GM19099 (cell line): Measurements from ENCODE around the gene ERO1B.
A peak's percentile ranks its signal among the peaks of the same experiment; 100 is the strongest.

Source experiments
- POLR2A ChIP-seq: IDR thresholded peaks from 3 replicates; pipeline ENCODE4 v1.6.1; 2011; ENCODE audit warnings: low read depth; ENCODE audit not compliant: insufficient read length; ENCODE audit errors: extremely low read depth

ERO1B gene, protein sequence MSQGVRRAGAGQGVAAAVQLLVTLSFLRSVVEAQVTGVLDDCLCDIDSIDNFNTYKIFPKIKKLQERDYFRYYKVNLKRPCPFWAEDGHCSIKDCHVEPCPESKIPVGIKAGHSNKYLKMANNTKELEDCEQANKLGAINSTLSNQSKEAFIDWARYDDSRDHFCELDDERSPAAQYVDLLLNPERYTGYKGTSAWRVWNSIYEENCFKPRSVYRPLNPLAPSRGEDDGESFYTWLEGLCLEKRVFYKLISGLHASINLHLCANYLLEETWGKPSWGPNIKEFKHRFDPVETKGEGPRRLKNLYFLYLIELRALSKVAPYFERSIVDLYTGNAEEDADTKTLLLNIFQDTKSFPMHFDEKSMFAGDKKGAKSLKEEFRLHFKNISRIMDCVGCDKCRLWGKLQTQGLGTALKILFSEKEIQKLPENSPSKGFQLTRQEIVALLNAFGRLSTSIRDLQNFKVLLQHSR

DNA sequence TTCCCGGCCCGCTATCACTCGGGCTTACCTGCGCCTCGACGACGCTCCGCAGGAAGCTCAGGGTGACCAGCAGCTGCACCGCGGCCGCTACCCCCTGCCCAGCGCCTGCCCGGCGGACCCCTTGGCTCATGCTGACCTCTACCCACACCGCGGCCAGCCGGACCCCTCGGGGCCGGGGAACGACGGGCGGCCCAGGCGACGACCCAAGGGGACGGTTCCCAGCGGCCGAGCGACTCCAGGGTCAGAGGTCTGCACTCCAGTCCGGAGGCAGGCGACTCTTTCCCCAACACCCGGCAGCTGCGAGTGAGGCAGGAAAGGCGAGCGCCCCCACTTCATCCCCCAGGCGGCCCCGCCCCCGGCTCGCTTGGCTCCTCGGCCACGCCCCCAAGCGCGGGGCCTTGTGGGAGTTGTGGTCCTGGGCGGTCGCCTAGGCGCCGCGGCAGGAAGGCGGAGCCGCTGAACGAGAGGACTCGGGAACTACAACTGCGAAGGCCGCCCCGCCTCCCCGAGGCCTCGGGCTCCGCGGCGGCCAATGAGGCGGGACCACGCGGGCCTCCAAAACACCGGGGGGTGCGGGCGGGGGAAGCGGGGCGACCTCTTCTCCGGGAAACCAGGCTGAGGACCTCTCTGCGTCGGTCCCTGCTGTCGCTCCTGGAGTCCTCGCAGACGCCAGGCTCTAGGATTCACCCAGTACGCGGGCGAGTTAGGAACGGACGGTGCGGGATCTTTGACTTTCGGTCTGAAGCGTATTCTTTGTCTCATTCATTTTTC, at the start of gene ERO1B:
TSS of gene ERO1B (minus strand) at position 305 of the 771 bp plus-strand sequence. CDS start at position 130, 175 bp downstream.
- TF ChIP-seq POLR2A: peak; percentile 96

DNA sequence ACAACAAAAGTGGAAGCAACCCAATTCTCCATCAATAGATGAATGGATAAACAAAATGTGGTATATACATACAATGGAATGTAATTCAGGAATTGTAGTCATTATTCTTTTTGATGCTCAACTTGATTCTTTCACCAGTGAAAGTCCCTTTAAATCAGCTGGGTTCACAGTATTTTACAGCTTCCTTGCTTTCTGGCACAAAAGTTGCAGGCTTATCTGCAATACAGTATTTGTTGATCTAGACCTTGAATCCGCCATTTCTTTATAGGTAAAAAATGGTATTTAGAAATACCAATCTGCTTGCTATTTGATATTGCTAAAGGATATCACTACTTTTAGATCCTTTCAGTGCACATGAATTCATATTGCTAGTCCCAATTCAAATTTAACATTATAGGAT, 44.7 kb upstream of the ERO1B start:
- TF ChIP-seq POLR2A: no peak

DNA sequence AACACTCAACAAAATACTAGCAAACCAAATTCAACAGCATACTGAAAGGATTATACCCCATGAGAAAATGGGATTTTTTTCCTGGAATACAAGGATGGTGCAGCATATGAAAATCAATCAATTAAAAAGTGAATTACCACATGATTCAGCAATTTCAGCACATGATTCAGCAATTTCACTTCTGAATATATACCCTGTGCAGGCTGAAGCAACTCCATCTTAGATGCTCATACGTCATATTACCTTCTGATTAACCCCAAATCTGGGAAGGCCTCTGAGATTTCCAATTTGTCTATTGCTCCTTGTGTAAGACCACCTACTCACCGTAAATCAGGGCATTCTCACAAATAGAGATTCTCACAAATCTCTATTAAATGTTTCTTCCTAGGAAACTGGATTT, 43.8 kb upstream of the ERO1B start:
- no peak for TF ChIP-seq POLR2A

DNA sequence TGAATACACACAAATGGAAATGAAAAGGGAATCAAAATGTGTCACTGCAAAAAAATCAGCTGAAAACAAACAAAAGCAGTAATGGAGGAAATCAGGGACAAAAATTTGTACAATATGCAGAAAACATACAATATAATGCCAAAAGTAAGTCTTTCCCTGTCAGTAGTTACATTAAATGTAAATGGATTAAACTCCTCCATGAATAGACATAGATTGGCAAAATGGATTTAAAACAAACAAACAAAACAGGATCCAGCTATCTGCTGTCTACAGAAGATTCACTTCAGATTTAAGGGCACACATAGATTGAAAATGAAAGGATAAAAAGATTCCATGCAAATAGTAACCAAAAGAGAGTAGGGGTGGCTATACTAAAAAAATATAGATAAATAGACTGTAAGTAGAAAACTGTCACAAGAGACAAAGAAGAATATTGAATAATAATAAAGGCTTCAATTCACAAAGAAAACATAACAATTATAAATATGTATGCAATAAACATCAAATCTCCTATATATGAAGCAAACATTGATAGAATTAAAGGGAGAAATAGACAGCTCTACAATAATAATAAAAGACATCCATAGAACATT, 42.2 kb upstream of the ERO1B start:
- TF ChIP-seq POLR2A: no peak

DNA sequence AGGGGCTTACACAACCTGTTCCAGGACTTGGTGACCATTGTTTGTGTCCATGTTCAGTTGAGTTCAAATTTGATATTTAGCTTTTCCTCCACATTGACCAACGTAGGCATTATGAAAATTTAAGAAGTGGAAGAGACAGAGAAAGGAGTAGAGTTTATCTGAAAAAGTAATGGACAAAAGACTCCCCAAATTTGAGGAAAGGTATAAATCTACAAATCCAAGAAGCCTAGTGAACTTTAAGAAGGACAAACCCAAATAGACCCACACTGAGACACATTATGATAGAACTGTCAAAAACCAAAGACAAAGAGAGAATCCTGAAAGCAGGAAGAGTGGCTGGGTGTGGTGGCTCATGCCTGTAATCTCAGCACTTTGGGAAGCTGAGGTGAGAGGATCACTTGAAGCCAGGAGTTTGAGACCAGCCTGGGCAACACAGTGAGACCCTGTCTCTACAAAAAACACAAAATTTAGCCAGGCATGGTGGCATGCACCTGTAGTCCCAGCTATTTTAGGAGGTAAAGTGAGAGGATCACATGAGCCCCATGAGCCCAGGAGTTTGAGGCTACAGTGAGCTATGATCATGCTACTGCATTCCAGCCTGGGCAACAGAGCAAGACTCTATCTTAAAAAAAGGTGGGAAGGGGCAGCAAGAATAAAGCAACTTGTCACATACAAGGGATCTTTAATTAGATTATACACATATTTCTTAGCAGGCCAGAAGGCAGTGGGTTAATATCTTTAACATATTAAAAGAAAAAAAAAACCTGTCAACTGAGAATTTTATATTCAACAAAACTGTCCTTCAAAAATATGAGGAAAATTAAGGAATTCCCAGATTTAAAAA, 41.0 kb upstream of the ERO1B start:
- no peak for TF ChIP-seq POLR2A

DNA sequence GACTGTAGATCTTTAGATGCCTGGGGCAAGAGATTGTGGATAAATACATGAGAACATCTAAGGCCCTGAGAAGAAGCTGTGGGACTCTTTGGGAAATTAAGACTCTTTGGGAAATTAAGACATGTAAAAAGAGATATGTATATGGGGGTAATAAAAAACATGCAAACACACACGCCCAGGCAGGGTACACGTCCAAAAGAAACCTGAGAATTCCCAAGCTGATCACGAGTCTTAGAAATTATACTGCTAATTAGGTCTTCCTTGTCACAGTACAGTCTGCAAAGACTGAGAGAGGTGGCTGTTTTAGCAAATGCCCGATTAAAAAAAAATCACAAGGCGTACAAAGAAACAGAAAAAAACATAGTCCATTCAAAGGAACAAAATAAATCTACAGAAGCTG, 39.3 kb upstream of the ERO1B start:
- no peak for TF ChIP-seq POLR2A

DNA sequence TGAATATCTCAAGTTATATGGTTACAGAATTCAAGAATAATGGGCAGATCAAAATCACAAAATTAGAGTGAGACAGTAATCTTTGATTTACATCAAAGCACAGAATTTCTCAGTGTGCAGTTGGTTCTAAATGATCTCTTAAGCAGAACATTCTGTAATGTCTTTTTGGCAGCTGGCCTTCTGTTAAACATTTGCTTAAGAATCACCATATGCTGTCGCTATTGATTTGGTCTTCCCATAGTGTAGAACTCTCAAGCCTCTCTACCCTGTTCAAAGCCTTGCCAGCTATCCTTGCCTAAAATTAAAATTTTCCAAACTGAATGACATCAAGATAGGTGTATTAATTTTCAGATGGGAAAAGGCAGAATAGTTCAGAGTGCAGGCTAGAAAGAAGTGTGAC, 38.9 kb upstream of the ERO1B start:
- TF ChIP-seq POLR2A: no peak

DNA sequence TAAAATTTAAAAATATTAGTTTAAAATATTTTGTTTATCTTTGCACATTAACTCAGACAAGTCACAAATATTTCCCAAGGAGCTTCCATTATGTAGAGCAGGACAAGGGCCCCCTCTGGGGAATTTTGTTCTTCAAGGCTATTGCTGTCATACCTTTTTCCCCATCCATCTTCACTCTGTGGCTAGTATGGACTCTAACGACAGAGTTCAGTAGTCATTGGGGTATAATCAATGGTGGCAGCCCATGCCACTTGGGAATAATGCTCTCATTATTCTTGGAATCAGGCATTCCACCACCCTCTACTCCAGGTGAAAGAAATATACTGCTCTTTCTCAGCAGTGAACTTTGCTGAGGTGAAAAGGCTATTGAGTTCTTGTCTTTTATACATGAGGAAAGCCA, 38.5 kb upstream of the ERO1B start:
- TF ChIP-seq POLR2A: no peak

DNA sequence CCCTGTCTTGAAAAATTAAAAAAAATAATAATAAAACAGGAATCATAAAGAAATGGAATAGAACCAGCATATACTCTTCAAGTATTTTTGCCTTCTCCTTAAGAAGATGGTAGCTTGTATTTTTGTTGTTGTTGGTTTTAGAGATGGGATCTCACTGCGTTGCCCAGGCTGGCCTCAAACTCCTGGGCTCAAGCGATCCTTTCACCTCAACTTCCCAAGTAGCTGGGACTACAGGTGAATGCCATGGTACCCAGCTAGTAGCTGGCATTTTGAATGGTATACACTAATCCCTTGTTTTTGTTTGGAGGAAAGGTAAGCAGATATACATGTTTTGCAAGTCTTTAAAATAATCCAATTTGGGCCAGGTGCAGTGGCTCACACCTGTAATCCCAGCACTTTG, 34.7 kb upstream of the ERO1B start:
- no peak for TF ChIP-seq POLR2A

DNA sequence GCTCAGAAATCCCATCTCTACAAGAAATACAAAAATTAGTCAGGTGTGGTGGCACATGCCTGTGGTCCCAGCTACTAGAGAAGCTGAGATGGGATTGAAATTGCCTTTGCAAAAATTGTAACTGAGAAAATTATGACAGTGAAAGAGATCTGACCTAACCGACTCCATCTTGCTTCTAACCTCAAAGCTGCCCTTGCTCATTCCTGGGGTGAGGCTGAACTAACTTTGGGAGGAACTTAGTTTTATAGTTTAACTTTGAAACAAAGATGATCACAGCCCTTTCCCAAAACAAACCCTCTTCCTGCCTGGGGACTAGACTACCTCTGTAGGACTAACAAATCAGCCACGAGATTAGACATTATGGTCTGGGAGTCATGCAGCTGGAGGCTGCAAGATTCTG, 33.8 kb upstream of the ERO1B start:
- no peak for TF ChIP-seq POLR2A

DNA sequence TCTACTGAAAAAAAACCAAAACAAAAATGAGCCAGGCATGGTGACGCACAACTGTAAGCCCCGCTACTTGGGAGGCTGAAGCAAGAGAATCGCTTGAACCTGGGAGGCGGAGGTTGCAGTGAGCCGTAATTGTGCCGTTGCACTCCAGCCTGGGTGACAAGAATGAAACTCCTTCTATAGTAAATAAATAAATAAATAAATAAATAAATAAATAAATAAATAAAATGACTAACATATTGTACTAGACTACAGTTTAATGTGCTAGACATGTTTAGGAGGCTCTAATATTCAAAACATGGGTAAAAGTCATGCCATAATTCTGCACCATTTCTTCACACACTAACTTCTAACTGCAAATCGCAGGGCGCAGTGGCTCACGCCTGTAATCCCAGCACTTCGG, 33.3 kb upstream of the ERO1B start:
- no peak for TF ChIP-seq POLR2A

DNA sequence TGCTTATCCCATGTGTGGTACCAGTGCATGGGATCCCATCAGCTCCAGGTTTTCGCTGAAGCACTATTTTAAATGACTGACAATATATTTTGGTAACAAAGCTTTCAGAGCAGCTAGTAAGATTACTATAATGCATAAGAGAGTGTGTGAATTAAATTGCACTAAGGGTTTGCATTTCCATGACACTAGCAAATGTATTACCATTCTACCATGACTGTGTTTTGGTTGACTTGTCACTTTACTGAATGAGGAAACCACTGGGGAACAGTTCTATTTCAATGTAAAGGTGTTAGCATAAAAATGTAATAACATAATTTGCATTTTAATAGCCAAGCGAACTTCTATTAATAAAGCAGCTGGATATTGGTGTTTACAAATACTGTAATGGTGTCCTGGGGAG, 31.7 kb upstream of the ERO1B start:
- TF ChIP-seq POLR2A: no peak

DNA sequence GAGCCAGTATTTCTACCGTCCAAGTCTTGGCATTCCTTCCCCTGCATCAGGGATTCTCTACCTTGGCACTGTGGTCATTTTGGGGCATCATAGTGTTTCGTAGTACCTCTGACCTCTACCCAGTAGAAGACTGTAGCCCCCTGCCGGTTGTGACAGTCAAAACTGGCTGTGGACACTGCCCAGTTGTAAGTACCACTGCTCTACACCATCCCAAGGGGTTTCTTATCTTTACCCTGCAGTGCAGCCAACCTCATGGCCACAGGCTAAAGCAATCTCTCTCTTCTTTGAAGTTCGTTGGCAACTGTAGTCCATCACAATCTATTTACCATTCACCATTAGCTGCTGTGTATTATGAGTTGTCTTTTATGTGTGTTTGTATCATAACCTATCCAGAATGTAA, 29.3 kb upstream of the ERO1B start:
- TF ChIP-seq POLR2A: no peak

DNA sequence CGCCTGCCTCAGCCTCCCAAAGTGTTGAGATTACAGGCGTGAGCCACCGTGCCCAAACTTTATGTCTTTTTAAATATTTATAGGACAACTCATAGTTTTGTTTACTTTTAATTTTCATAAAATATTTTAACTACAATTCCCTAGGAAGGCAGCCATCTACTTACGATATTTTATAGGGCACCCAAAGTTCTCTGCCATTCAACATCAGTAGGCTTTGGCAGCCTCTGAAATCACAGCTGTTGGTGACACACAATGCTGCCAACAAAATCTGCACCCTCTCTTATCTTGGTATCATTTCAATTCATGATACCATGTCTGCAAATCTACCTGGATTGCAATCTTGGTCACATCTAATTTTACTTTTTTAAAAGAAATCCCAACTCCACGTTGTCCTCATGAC, 27.1 kb upstream of the ERO1B start:
- no peak for TF ChIP-seq POLR2A

DNA sequence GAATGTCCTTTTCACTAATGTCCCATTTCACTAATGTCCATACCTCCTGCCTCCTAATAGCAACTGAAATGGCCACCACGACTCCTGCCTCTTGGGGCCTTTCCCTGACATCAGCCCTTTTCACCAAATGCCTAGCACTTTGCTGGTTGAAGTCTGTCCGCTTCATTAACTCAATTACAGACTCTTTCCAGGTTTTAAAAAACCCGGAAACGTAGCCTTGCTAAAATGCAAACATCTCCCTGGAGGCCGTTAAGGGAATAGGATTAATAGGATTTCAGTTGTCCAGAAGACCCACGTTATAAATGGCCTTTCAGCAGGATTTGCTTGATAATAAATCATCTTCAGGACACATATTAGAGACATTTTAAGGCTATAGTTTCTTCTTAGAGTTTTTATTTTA, 25.7 kb upstream of the ERO1B start:
- TF ChIP-seq POLR2A: no peak
